Right lobe of liver (tissue), 4 donors: Measurements from ENCODE around the gene POLR1H.

Source experiments
- POLR2A ChIP-seq: fragments of 450-650 bp; IDR thresholded peaks from one replicate; pipeline ENCODE4 v1.6.1; 2017; ENCODE audit warnings: antibody characterized with exemption, mild to moderate bottlenecking
- TF ChIP-seq, protein P1 (sequence below), 4 donors: fragments of 200-600 bp in 3 of 4; fragments of 450-650 bp in 1 of 4; IDR thresholded peaks; one replicate each; pipeline versions ENCODE4 v1.5.1 to v1.8.0; 2016 to 2022; ENCODE audit warnings: antibody characterized with exemption in 4 of 4, mild to moderate bottlenecking in 2 of 4
- donor health status: DM: no; HTN: no; CAD: no.
- donor health status: DM: no; HTN: no; CAD: no.
- donor health status: DM: no; HTN: yes; CAD: no.

GRCh38 chr6:30041221-30041620 is 19.8 kb upstream of the POLR1H start:
- TF ChIP-seq, protein P1, sequence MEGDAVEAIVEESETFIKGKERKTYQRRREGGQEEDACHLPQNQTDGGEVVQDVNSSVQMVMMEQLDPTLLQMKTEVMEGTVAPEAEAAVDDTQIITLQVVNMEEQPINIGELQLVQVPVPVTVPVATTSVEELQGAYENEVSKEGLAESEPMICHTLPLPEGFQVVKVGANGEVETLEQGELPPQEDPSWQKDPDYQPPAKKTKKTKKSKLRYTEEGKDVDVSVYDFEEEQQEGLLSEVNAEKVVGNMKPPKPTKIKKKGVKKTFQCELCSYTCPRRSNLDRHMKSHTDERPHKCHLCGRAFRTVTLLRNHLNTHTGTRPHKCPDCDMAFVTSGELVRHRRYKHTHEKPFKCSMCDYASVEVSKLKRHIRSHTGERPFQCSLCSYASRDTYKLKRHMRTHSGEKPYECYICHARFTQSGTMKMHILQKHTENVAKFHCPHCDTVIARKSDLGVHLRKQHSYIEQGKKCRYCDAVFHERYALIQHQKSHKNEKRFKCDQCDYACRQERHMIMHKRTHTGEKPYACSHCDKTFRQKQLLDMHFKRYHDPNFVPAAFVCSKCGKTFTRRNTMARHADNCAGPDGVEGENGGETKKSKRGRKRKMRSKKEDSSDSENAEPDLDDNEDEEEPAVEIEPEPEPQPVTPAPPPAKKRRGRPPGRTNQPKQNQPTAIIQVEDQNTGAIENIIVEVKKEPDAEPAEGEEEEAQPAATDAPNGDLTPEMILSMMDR (IDR thresholded peaks at IDR 0.05), result no peak
- TF ChIP-seq POLR2A, result no peak
